HepG2 (cell line): ENCODE data around the gene CFAP46.

Source experiments
- BCL6 ChIP-seq: IDR thresholded peaks from 2 replicates; pipeline ENCODE4 v1.6.1; 2016; ENCODE audit warnings: missing genetic modification reagents, missing compliant biosample characterization
- ZNF512B ChIP-seq: sonication (generic); formaldehyde crosslinking; IDR thresholded peaks from 2 replicates; pipeline ENCODE4 v1.5.1; 2020; ENCODE audit warnings: missing genetic modification reagents, mild to moderate bottlenecking, borderline replicate concordance

- TF ChIP-seq ZNF512B (CRISPR knock-in tag) (no peak), BCL6 (no peak)
Observed at GRCh38 chr10:132829403-132829802, 113.0 kb downstream of the CFAP46 start.
